ENCODE results near the gene RPS28.
"Not testable (repeated sequence)": the region's sequence is repeated elsewhere in the genome, so short reads cannot be mapped to it uniquely, and the experiment has no call there.

The RPS28 gene

GRCh38 chr19:8320564-8321066 is 681 bp upstream of the RPS28 start:
- no peak for DNase-seq

GRCh38 chr19:8321986-8322637 is 816 bp downstream of the RPS28 start:
- DNase-seq, result no peak

GRCh38 chr19:8322638-8322997 is 1.3 kb downstream of the RPS28 start:
- DNase-seq, result no peak

GRCh38 chr19:8323781-8324185 is 2.5 kb downstream of the RPS28 start:
- DNase-seq, result no peak

GRCh38 chr19:8324186-8325050 is 3.1 kb downstream of the RPS28 start:
- DNase-seq, result peak; percentile 38

- no peak for DNase-seq
Measured at GRCh38 chr19:8325454-8325853, 4.2 kb downstream of the RPS28 start.

- DNase-seq, result no peak
Measured at GRCh38 chr19:8329996-8330395, 8.7 kb downstream of the RPS28 start.

GRCh38 chr19:8331263-8331845 is 10.1 kb downstream of the RPS28 start:
- DNase-seq, result no peak

GRCh38 chr19:8332976-8333766 is 11.9 kb downstream of the RPS28 start:
- DNase-seq, result no peak

- no peak for DNase-seq
Measured at GRCh38 chr19:8333767-8334457, 12.6 kb downstream of the RPS28 start.

GRCh38 chr19:8334458-8335342 is 13.4 kb downstream of the RPS28 start:
- DNase-seq, result peak; percentile 65

- no peak for DNase-seq
Measured at GRCh38 chr19:8335343-8336071, 14.2 kb downstream of the RPS28 start.

GRCh38 chr19:8336072-8336569 is 14.8 kb downstream of the RPS28 start:
- DNase-seq, result peak; percentile 50

- no peak for DNase-seq
Measured at GRCh38 chr19:8336660-8337059, 15.4 kb downstream of the RPS28 start.

GRCh38 chr19:8337728-8338127 is 16.4 kb downstream of the RPS28 start:
- no peak for DNase-seq

GRCh38 chr19:8338835-8339234 is 17.5 kb downstream of the RPS28 start:
- no peak for DNase-seq

- DNase-seq, result peak; percentile 17
Measured at GRCh38 chr19:8340341-8341096, 19.2 kb downstream of the RPS28 start.

- not testable (repeated sequence) for DNase-seq
Measured at GRCh38 chr19:8341504-8341903, 20.2 kb downstream of the RPS28 start.

GRCh38 chr19:8342316-8342683 is 21.0 kb downstream of the RPS28 start:
- no peak for DNase-seq
